ENCODE data around the gene ARFGAP2.
A peak's percentile ranks its signal among the peaks of the same experiment; 100 is the strongest.
"Not testable (repeated sequence)": the region's sequence is repeated elsewhere in the genome, so short reads cannot be mapped to it uniquely, and the experiment has no call there.

The ARFGAP2 gene

DNA sequence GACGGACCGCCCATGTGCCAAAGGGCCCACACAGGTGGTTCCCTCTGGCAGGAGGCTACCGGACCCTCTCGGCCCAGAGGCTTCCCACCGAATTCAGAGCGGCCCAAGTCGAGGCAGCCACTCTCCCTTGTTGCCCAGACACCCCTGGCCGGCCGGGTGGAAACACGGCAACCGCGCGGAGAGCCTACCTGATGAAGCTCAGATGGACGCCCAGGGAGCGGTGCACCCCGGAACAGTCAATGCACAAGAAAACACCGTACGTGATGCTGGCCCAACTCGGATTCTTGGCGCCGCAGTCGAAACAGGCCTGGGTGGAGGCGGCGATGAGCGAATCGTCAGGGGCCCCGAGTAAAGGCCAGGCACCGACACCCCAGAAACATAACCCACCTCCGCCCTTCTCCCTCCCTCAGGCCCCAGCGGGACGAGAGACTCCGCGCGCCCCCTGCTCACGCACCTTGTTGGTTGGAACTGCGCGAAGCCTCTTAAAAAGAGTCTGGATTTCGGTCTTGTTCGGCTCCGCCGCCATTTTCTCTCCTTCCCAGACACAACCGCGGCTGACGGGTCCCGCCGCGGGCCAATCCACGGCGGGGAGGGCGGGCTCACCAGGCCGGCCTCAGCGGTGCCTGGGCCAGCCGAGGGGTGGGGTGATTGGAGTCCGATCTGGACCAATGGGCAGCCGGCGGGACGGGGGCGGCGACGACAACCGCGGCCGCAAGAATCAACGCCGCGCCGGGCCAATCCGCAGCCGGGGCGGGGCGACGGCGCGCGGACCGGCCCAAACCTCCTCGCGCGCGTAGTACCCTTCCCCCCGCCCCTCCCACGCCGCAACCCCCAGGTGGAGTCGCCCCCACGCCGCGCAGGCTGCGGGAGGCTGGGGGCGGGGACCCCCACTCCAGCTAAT lies at the start of gene ARFGAP2:
Gene ARFGAP2 (minus strand): TSS at position 552 of the 901 bp plus-strand sequence. CDS start 26 bp downstream, at position 526.
- DNase-seq, result peak; percentile 93 to 96

GRCh38 chr11:47225552-47226400 lies 49.1 kb upstream of the ARFGAP2 start:
- DNase-seq, result no peak

- DNase-seq, result no peak
These were observed 46.0 kb upstream of the ARFGAP2 start for GRCh38 chr11:47222696-47223095.

DNA sequence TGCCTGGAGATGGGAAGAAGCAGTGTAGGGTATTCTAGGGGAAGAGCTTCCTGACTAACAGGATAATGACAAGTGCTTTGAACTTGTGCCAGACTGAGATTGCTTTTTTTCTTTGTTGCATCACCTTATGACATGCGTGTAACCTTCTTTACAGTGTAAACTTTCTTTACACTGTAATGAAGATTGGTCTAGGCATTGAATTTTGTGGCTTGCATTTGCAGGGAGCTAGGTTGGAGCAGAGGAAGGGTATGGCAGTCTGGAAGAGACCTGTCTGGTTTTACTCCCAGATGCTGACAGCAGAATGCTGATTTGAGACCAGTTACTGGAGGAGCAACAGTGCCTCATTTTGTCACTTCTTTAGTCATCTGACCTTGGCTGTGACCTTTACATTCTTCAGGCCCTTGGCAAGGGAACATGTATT lies 43.7 kb upstream of the ARFGAP2 start:
- DNase-seq, result no peak

- DNase-seq, result peak; percentile 72 to 78
These were observed 39.6 kb upstream of the ARFGAP2 start for GRCh38 chr11:47216121-47216798.

DNA sequence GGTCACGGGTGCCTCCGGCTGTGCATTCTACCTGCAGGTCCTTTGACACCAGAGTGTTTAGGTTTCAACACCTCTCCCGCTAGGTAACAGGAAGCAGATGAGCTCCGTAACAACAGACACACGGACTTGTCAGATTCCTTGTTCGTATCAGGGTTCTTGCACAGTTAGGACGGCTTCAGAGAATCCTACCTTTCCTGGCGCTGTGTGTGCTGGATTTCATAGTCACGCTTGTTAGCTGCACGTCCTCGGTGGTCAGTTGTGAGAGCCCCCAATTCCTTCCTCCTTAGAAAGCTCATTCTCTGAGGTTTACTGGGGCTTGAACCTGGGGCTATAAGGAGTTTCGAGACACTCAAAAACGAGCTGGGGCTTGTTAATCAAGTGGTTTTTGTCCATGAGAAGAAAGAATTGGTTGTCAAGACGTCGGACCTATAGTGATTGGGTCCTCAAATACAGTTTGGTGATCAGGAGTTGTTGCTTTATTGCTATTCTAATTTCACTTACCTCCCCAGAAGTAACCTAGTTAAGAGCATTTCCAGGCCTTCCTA lies 38.8 kb upstream of the ARFGAP2 start:
- DNase-seq, result no peak

DNA sequence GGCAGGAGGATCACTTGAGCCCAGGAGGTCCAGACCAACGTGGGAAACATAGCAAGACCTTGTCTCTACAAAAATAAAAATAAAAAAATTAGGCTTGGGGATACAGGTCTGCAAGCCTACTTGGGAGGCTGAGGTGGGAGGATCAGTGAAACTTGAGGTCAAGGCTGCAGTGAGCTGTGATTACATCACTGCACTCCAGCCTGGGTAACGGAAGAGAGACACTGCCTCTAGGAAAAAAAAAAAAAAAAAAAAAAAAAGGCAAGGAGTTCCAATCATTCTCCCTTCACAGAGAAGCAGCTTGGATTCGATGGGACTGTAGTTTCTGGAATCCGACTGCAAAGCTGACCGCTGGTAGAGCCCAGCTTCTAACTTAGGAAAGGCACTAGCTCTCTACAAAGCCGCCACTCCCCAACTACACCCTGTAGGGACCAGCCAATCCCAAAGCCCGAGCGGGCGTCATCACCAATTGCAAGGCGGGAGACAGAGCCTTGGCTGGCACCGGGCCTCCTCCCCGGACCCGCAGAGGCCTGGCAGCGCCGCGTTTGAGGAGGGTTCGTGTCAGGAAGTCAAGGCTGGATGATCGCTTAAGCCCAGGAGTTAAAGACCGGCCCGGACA lies 37.4 kb upstream of the ARFGAP2 start:
- peak; percentile 80 to 83 for DNase-seq

- DNase-seq, result no peak
These were observed 36.3 kb upstream of the ARFGAP2 start for GRCh38 chr11:47212938-47213337.

DNA sequence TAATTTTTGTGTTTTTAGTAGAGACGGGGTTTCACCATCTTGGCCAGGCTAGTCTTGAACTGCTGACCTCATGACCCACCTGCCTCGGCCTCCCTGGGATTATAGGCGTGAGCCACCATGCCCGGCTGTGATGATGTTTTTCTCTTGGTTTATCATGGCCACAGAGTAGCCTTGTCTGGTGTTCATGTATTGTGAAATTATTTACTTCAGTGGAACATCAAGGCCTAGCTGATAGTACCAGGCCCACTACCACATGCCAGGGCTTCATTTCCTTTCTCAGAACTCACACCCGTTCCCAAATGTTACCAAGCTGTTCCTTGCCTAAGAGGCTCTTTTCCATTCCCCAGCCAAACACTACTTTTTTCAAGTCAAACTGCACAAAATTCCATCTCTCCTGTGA lies 31.9 kb upstream of the ARFGAP2 start:
- no peak for DNase-seq

DNA sequence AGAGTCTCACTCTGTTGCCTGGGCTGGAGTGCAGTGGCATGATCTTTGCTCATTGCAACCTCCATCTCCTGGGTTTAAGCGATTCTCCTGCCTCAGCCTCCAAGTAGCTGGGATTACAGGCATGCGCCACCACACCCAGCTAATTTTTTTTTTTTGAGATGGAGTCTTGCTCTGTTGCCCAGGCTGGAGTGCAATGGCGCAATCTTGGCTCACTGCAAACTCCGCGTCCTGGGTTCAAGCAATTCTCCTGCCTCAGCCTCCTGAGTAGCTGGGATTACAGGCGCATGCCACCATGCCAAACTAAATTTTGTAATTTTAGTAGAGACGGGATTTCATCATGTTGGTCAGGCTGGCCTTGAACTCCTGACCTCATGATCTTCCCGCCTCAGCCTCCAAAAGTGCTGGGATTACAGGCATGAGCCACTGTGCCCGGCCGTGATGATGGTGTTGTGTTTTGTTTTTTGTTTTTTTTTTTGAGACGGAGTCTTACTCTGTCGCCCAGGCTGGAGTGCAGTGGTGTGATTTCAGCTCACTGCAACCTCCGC lies 31.4 kb upstream of the ARFGAP2 start:
- DNase-seq, result not testable (repeated sequence)

DNA sequence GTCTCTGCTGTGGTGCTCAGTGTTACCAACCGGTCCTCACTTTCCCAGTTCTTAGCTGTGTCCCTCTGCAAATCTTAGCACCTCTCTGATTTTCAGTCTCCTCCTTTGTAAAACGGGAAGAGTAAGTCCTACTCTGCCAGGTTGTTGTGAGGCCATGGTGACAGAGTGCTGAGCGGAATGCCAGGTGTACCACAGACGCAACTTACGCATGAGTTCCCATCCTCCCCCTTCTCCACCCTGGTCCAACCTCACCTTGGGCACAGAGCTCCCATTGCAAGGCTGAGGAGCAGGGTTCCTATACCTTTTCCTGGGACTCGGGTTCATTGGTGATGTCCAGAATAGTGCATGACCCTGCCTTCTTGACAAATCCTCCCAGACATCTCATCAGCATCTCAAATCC lies 30.8 kb upstream of the ARFGAP2 start:
- no peak for DNase-seq

DNA sequence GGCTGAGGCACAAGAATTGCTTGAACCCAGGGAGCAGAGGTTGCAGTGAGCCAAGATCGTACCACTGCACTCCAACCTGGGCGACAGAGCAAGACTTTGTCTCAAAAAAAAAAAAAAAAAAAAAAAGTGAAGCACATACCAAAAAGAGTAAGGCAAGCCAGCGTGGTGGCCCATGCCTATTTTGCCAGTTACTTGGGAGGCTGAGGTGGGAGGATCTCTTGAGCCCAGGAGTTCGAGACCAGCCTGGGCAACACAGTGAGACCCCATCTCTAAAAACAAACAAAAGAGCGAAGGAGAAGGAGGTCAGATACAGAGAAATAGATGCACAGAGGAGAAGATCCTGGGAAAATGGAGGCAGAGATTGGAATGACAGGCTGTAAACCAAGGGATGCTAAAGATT lies 29.9 kb upstream of the ARFGAP2 start:
- not testable (repeated sequence) for DNase-seq

DNA sequence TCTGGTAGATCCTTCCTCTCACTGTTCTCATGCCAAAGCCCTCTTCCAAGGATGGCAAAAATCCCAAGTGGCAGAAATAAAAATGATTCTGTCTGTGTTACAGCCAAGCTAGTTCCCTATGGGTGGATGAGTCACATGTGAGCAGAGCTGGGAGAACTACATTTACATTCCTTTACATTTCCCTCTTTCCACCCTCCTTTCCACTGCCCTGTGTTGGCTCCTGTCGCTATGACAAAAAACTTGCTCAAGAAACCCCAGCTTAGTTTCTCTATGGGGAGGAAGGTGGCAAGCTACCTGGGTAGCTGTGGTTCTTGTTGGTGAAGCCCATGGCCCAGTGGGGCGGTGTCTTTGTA lies 27.9 kb upstream of the ARFGAP2 start:
- no peak for DNase-seq

- DNase-seq, result no peak
These were observed 25.9 kb upstream of the ARFGAP2 start for GRCh38 chr11:47202576-47202975.

GRCh38 chr11:47201015-47201414 lies 24.3 kb upstream of the ARFGAP2 start:
- DNase-seq, result no peak

GRCh38 chr11:47198161-47198560 lies 21.5 kb upstream of the ARFGAP2 start:
- not testable (repeated sequence) for DNase-seq

DNA sequence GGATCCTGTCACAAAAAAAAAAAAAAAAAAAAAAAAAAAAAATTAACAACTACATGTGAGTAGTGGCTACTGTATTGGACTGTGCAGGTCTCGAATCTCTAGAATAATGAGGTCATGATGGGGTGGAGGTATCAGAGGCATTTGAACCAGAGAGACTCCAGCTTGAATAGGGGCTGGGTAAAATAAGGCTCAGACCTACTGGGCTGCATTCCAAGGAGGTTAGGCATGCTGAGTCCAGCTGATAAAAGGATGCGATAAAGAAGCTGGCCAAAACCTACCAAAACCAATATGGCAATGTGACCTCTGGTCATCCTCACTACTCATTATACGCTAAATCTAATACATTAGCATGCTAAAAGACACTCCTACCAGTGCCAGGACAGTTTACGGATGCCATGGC lies 15.4 kb upstream of the ARFGAP2 start:
- DNase-seq, result no peak

- not testable (repeated sequence) for DNase-seq
These were observed 14.5 kb upstream of the ARFGAP2 start for GRCh38 chr11:47191137-47191536.

DNA sequence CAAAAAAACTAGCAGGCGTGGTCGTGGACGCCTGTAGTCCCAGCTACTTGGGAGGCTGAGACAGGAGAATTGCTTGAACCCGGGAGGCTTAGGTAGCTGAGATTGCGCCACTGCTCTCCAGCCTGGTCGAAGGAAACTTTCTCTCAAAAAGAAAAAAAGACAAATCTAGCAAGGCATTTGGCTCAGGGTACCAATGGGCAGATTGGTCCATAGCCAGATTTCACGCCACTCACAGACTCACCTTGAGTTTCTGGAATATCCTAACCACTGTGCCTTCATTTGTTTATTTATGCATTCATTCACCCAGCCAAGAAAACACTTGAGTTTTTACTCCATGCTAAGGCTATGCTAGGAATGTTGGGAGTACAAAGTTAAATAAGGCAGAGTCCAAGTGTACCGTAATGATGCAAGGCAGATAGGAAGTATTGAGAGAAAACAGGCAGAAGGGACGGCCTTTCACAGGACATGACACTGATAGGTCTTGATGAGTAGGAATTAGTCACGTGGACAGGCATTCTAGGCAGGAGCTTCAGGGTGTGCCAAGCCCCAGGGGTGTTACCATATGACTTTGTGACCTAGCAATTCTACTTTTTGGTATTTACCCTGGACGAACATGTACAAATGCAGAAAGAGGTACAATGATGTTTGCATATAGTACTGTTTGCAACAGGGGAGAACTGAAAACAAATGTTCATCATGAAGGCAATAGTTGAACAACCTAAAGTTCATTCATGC lies 12.6 kb upstream of the ARFGAP2 start:
- no peak for DNase-seq

GRCh38 chr11:47188259-47188658 lies 11.6 kb upstream of the ARFGAP2 start:
- no peak for DNase-seq

- DNase-seq, result no peak
These were observed 11.0 kb upstream of the ARFGAP2 start for GRCh38 chr11:47187723-47188122.
